ENCODE data around the gene PI4KA.
"Not testable (repeated sequence)": the region's sequence is repeated elsewhere in the genome, so short reads cannot be mapped to it uniquely, and the experiment has no call there.

Gene PI4KA

GRCh38 chr22:20687356-20688172 lies 171.0 kb downstream of the PI4KA start:
- DNase-seq = not testable (repeated sequence)

- DNase-seq = not testable (repeated sequence)
Observed at GRCh38 chr22:20685764-20686163, 172.8 kb downstream of the PI4KA start.

- not testable (repeated sequence) for DNase-seq
Observed at GRCh38 chr22:20678792-20679435, 179.7 kb downstream of the PI4KA start.

GRCh38 chr22:20677684-20678242 lies 180.8 kb downstream of the PI4KA start:
- DNase-seq = no peak

GRCh38 chr22:20675613-20676012 lies 183.0 kb downstream of the PI4KA start:
- DNase-seq = not testable (repeated sequence)

GRCh38 chr22:20674998-20675397 lies 183.6 kb downstream of the PI4KA start:
- no peak for DNase-seq

- no peak for DNase-seq
Observed at GRCh38 chr22:20673295-20674195, 185.1 kb downstream of the PI4KA start.

- no peak for DNase-seq
Observed at GRCh38 chr22:20672732-20673131, 185.9 kb downstream of the PI4KA start.

GRCh38 chr22:20672082-20672424 lies 186.6 kb downstream of the PI4KA start:
- no peak for DNase-seq

- DNase-seq = no peak
Observed at GRCh38 chr22:20671409-20672081, 187.1 kb downstream of the PI4KA start.

GRCh38 chr22:20670457-20671261 lies 188.0 kb downstream of the PI4KA start:
- DNase-seq = peak; percentile 52

GRCh38 chr22:20669884-20670283 lies 188.7 kb downstream of the PI4KA start:
- not testable (repeated sequence) for DNase-seq

- not testable (repeated sequence) for DNase-seq
Observed at GRCh38 chr22:20669471-20669870, 189.1 kb downstream of the PI4KA start.

- DNase-seq = not testable (repeated sequence)
Observed at GRCh38 chr22:20668769-20669168, 189.8 kb downstream of the PI4KA start.

- DNase-seq = not testable (repeated sequence)
Observed at GRCh38 chr22:20668226-20668625, 190.4 kb downstream of the PI4KA start.

- not testable (repeated sequence) for DNase-seq
Observed at GRCh38 chr22:20667548-20667947, 191.1 kb downstream of the PI4KA start.

GRCh38 chr22:20666560-20666959 lies 192.1 kb downstream of the PI4KA start:
- DNase-seq = no peak

GRCh38 chr22:20664594-20664959 lies 194.0 kb downstream of the PI4KA start:
- DNase-seq = no peak

GRCh38 chr22:20663941-20664593 lies 194.5 kb downstream of the PI4KA start:
- DNase-seq = no peak

GRCh38 chr22:20663137-20663828 lies 195.3 kb downstream of the PI4KA start:
- no peak for DNase-seq

All from NCI-H146 (cell line).